Activated CD4-positive, alpha-beta T cell treated with anti-CD3 and anti-CD28 coated beads for 4 hours (primary cell): ENCODE data around the gene LUC7L2.
"Not testable (repeated sequence)": the region's sequence is repeated elsewhere in the genome, so short reads cannot be mapped to it uniquely, and the experiment has no call there.

ENCODE experiments used
- DNase-seq, 2 donors: peaks; one replicate each; pipeline ENCODE4 v3.0.0-alpha.2; 2020

LUC7L2 gene

GRCh38 chr7:139357729-139358506, 1.8 kb upstream of the LUC7L2 start:
- not testable (repeated sequence) for DNase-seq

GRCh38 chr7:139358541-139359365, 941 bp upstream of the LUC7L2 start:
- DNase-seq: peak; percentile 26 to 30

- DNase-seq: peak; percentile 98
Measured at GRCh38 chr7:139360210-139360947, 685 bp downstream of the LUC7L2 start.

- no peak for DNase-seq
Measured at GRCh38 chr7:139360948-139361307, 1.2 kb downstream of the LUC7L2 start.

GRCh38 chr7:139361523-139361922, 1.8 kb downstream of the LUC7L2 start:
- DNase-seq: no peak

GRCh38 chr7:139362302-139362701, 2.6 kb downstream of the LUC7L2 start:
- no peak for DNase-seq

- no peak for DNase-seq
Measured at GRCh38 chr7:139362981-139363380, 3.3 kb downstream of the LUC7L2 start.

- DNase-seq: no peak
Measured at GRCh38 chr7:139365336-139365735, 5.6 kb downstream of the LUC7L2 start.

- DNase-seq: no peak
Measured at GRCh38 chr7:139366400-139366799, 6.7 kb downstream of the LUC7L2 start.

- no peak for DNase-seq
Measured at GRCh38 chr7:139367438-139368155, 7.9 kb downstream of the LUC7L2 start.

- DNase-seq: no peak
Measured at GRCh38 chr7:139370301-139370942, 10.7 kb downstream of the LUC7L2 start.

GRCh38 chr7:139370943-139371313, 11.2 kb downstream of the LUC7L2 start:
- DNase-seq: no peak

GRCh38 chr7:139374246-139374645, 14.6 kb downstream of the LUC7L2 start:
- no peak for DNase-seq

GRCh38 chr7:139382439-139382838, 22.7 kb downstream of the LUC7L2 start:
- DNase-seq: no peak

GRCh38 chr7:139384611-139385010, 24.9 kb downstream of the LUC7L2 start:
- DNase-seq: no peak

GRCh38 chr7:139387594-139387993, 27.9 kb downstream of the LUC7L2 start:
- DNase-seq: no peak

- DNase-seq: no peak
Measured at GRCh38 chr7:139389091-139389490, 29.4 kb downstream of the LUC7L2 start.

- no peak for DNase-seq
Measured at GRCh38 chr7:139389774-139390173, 30.1 kb downstream of the LUC7L2 start.

GRCh38 chr7:139393621-139394211, 34.0 kb downstream of the LUC7L2 start:
- DNase-seq: no peak

- no peak for DNase-seq
Measured at GRCh38 chr7:139394540-139394939, 34.8 kb downstream of the LUC7L2 start.

- no peak for DNase-seq
Measured at GRCh38 chr7:139396323-139396951, 36.7 kb downstream of the LUC7L2 start.
